A673 (cell line): ENCODE results near the gene RPS16. TPM values are rescaled to one million over a fixed set of nuclear protein-coding genes. Genes with fewer than 3 reads are reported as not detected.

Source experiments
- BruUV-seq: library from RNA; stranded (reverse); fragments of 400-500 nt; replicated peaks from 2 replicates; lab custom pipeline; 2021; lab: Mats Ljungman, UMichigan
- CTCF ChIA-PET: fragments of 300-600 bp; sonication (Branson Sonifier 250); formaldehyde crosslinking; loops from one replicate; lab custom pipeline; 2022; ENCODE audit warnings: antibody characterized with exemption; lab: Charles Lee
- POLR2A ChIA-PET: fragments of 300-600 bp; sonication (Branson Sonifier 250); formaldehyde crosslinking; loops from one replicate; lab custom pipeline; 2022; ENCODE audit warnings: antibody characterized with exemption; ENCODE audit not compliant: low non-redundant PET; lab: Charles Lee
- DNase-seq: peaks from one replicate; pipeline ENCODE4 v3.0.0-alpha.2; 2015; ENCODE audit warnings: low spot score
- H3K27ac ChIP-seq: fragments of 200-600 bp; sonication (generic); 2 replicates; pipeline ENCODE4 v1.5.1; 2016; ENCODE audit warnings: mixed run types, low read depth, mild to moderate bottlenecking, mixed read lengths, antibody characterized with exemption, low read length; ENCODE audit not compliant: poor library complexity, severe bottlenecking
- H3K27me3 ChIP-seq: fragments of 200-600 bp; sonication (generic); replicated peaks from 2 replicates; pipeline ENCODE4 v1.6.1; 2017; ENCODE audit warnings: mixed run types, low read depth, mild to moderate bottlenecking, mixed read lengths, antibody characterized with exemption, low read length; ENCODE audit not compliant: insufficient read depth, poor library complexity
- H3K36me3 ChIP-seq: fragments of 200-600 bp; sonication (generic); 2 replicates; pipeline ENCODE4 v1.6.1; 2016; ENCODE audit warnings: mixed run types, mild to moderate bottlenecking, mixed read lengths, antibody characterized with exemption, low read length; ENCODE audit not compliant: insufficient read depth, poor library complexity, severe bottlenecking
- H3K4me1 ChIP-seq: fragments of 200-600 bp; sonication (generic); 2 replicates; pipeline ENCODE4 v1.6.1; 2017; ENCODE audit warnings: mixed run types, mild to moderate bottlenecking, mixed read lengths, antibody characterized with exemption, low read length; ENCODE audit not compliant: insufficient read depth, poor library complexity, severe bottlenecking
- H3K4me3 ChIP-seq: fragments of 200-600 bp; sonication (generic); 2 replicates; pipeline ENCODE4 v1.5.1; 2016; ENCODE audit warnings: low read depth, mixed run types, mild to moderate bottlenecking, mixed read lengths, low read length; ENCODE audit not compliant: poor library complexity, severe bottlenecking
- H3K9me3 ChIP-seq: fragments of 200-600 bp; sonication (generic); 2 replicates; pipeline ENCODE4 v1.6.1; 2016; ENCODE audit warnings: mixed run types, low read depth, mild to moderate bottlenecking, mixed read lengths, antibody characterized with exemption, low read length; ENCODE audit not compliant: poor library complexity, severe bottlenecking
- EZH2 ChIP-seq: fragments of 200-600 bp; sonication (generic); IDR thresholded peaks from 2 replicates; pipeline ENCODE4 v1.6.1; 2017; ENCODE audit warnings: borderline replicate concordance, low read depth, mild to moderate bottlenecking, mixed read lengths, antibody characterized with exemption, low read length; ENCODE audit not compliant: poor library complexity, severe bottlenecking
- intact Hi-C: fragments of 100-400 bp; cut with micrococcal nuclease; formaldehyde crosslinking; loops from one replicate; pipeline ENCODE4 v1.10.0; 2022; ENCODE audit not compliant: unreplicated experiment
- total RNA-seq: library from RNA; stranded (reverse); gene quantifications from 2 replicates; pipeline ENCODE4 v1.2.3, GENCODE V29; 2021
- TF ChIP-seq, protein P1 (sequence below): fragments of 300-800, 200-600 bp; sonication (generic); conservative IDR thresholded peaks from 2 replicates; pipeline ENCODE4 v1.5.1; 2017; ENCODE audit warnings: low read depth, mild to moderate bottlenecking, antibody characterized with exemption, low read length, moderate library complexity, mixed read lengths

The RPS16 gene
- total RNA-seq, 1 experiment from 2014 or later, result 1,898 TPM

DNA sequence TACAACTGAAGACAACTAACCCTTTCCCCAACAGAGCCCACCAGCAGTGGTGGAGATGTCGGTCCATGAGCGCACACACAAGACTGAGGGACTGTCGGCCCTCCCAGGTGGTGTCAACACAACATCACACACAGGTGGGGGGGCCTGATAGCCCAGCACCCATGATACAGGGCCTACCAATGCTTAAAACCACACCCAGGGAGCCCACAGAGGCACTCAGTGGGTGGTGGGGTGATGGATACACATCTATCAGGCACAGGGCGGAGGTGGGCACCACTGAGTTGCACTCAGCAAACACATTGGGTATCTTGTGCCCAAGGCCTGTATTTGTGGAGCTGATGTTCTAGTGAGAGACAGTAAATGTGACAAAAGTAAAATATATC lies 36.1 kb downstream of the RPS16 start:
- Histone ChIP-seq H3K27me3 (no peaks in the 10 kb centered on the region), H3K27ac (no peak overlapping the region), H3K4me3 (no peak overlapping the region), H3K9me3 (no peaks in the 10 kb centered on the region), H3K36me3 (no peaks in the 10 kb centered on the region), H3K4me1 (peaks cover 27% of the 10 kb centered on the region)
- intact Hi-C loops, result no loop called here
- DNase-seq, result no peak
- CTCF ChIA-PET, result no interaction called here
- TF ChIP-seq, protein P1, sequence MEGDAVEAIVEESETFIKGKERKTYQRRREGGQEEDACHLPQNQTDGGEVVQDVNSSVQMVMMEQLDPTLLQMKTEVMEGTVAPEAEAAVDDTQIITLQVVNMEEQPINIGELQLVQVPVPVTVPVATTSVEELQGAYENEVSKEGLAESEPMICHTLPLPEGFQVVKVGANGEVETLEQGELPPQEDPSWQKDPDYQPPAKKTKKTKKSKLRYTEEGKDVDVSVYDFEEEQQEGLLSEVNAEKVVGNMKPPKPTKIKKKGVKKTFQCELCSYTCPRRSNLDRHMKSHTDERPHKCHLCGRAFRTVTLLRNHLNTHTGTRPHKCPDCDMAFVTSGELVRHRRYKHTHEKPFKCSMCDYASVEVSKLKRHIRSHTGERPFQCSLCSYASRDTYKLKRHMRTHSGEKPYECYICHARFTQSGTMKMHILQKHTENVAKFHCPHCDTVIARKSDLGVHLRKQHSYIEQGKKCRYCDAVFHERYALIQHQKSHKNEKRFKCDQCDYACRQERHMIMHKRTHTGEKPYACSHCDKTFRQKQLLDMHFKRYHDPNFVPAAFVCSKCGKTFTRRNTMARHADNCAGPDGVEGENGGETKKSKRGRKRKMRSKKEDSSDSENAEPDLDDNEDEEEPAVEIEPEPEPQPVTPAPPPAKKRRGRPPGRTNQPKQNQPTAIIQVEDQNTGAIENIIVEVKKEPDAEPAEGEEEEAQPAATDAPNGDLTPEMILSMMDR, result no peak
- TF ChIP-seq EZH2, result no peak
- POLR2A ChIA-PET, result no interaction called here
- BruUV-seq, result TSS peak; percentile 15

DNA sequence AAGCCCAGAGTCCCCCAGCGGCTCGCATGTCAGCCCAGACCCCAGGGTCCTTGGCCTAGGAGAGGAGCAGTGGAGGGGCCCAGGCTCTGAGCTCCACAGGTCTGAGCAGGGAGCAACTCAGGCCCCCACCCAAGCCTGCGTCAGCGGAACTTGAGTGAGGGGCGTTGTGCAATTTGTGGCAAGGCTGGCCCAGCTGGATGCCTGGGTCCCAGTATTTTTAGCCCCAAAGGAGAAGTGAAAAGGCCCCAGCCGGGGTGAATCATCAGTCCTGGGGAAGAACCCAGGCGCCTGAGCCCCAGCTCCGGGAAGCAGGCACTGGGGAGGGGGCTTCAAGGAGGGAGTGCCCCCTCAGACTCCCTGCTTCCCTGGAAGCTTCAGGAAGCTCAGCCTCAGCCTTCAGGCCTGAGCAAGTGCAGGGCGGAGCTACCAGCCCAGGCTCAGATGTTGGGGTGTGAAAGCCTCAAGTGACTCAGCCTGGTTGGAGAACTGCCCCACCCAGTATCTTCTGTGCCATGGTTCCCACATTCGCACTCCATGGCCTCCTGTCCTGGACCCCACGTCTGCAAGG lies 37.4 kb downstream of the RPS16 start:
- no peak for DNase-seq
- Histone ChIP-seq H3K4me3 (no peak overlapping the region), H3K4me1 (peaks cover 21% of the 10 kb centered on the region), H3K9me3 (no peaks in the 10 kb centered on the region), H3K27me3 (no peaks in the 10 kb centered on the region), H3K36me3 (peaks cover 3% of the 10 kb centered on the region), H3K27ac (peak overlapping the region; percentile 33)
- ChIA-PET POLR2A (interaction anchor here (1.3 kb wide), 1 partner anchor 38 kb away, joined by 5 read pairs; the partner anchor contains the start of gene RPS16), CTCF (interaction anchor here (1.4 to 1.8 kb wide), 2 partner anchors 8 to 13 kb away, joined by 6 to 16 read pairs; partner anchors contain the start of genes PLEKHG2 and ZFP36)
- intact Hi-C loops, result no loop called here
- TF ChIP-seq, protein P1, result no peak
- no peak for TF ChIP-seq EZH2
- BruUV-seq, result no TSS peak

DNA sequence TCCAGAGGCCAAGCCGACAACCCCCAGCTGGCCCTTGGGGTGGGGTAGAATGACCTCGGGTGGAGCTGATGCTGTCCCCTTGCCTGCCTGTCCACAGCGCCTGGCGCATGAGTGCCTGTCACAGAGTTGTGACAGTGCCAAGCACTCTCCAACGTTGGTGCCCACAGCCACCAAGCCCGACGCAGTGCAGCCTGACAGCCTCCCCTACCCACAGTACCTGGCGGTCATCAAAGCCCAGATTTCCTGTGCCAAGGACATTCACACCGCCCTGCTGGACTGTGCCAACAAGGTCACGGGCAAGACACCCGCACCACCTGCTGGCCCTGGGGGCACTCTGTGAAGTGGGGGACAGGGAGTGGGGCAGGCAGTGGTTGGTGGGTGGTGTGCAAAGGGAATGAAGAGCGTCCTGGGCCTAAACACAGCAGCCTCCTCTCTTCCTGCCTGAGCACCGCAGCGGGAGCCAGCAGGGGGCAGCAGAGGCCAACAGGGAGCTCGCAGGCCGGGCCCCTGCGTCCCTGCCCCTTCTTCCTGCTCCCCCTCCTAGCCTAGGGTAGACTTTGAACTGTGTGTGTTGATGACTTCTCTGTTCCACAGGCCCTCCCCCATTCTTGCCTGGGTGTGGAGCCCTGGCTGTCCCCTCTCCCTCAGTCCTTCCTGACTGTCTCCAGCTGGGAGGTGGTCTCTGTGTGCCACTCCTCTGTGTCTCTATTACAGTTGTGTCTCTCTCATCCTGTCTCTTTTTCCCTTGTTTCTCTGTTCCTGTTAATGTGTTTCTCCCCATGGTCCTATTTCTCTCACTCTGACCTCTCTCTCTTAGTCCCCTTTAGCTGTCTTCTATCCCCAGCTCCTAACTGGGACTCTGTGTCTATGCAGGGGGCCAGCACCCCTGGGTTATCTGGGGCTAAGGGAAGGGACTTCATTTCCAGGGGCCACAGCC lies 38.1 kb downstream of the RPS16 start:
- H3K9me3 ChIP-seq, result no peaks in the 10 kb centered on the region
- no TSS peak for BruUV-seq
- H3K4me3 ChIP-seq, result no peak overlapping the region
- peak overlapping the region; percentile 33 for H3K27ac ChIP-seq
- peak; percentile 91 for DNase-seq
- TF ChIP-seq, protein P1, result peak; percentile 94
- no peak for TF ChIP-seq EZH2
- ChIA-PET POLR2A (interaction anchor here (1.3 kb wide), 1 partner anchor 38 kb away, joined by 5 read pairs; the partner anchor contains the start of gene RPS16), CTCF (interaction anchor here (1.4 to 1.8 kb wide), 2 partner anchors 9 to 14 kb away, joined by 6 to 16 read pairs; partner anchors contain the start of genes PLEKHG2 and ZFP36)
- peaks cover 5% of the 10 kb centered on the region for H3K36me3 ChIP-seq
- peaks cover 15% of the 10 kb centered on the region for H3K4me1 ChIP-seq
- intact Hi-C loops, result loop anchor here (1.0 kb wide), 1 partner anchor 15 kb away; the partner anchor contains the start of gene PLEKHG2
- no peaks in the 10 kb centered on the region for H3K27me3 ChIP-seq
